T-helper 9 cell (primary cell): Measurements from ENCODE around the gene BTF3L4.

ENCODE experiments used
- DNase-seq: peaks from one replicate; pipeline ENCODE4 v3.0.0-alpha.2; 2020

Gene BTF3L4

GRCh38 chr1:52127181-52128180 lies 71.4 kb downstream of the BTF3L4 start:
- no peak for DNase-seq

DNA sequence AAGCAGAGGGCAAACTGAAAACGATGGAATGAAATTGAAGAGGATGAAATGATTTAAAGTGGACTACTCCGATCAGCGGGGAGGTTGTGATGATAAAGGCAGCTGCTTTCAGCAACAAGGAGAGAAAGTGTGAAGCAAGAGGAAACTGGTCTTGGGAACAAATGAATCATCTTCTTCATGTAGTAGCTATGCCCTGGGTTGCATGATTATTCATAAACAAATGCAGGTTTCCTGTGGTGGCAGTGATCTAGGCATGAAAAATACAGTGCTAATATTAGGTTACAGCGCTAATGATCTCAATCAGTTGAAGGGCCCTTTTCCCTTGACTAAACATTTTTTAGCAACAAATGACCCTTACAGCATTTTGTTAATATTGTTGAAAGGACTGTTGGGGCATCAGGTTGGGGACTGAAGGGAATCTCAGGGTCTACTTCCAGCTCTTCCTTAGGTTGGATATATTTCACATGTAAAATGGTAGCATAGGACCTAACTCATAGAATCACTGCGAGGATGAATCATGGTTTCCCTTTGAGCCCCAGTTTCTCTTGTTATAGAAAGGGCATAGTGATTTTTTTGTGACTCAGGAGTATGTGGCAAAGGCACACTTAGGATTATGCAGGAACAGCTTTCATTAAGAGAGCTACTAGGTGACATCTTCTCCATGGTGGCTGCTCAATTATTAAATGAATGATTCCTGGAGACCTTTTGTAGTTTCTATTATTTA lies 83.9 kb downstream of the BTF3L4 start:
- no peak for DNase-seq
